ENCODE measurements around the gene NR1I3.

Gene NR1I3

GRCh38 chr1:161195171-161195570 lies 42.8 kb downstream of the NR1I3 start:
- DNase-seq (ENCODE audit: low spot score): no peak

DNA sequence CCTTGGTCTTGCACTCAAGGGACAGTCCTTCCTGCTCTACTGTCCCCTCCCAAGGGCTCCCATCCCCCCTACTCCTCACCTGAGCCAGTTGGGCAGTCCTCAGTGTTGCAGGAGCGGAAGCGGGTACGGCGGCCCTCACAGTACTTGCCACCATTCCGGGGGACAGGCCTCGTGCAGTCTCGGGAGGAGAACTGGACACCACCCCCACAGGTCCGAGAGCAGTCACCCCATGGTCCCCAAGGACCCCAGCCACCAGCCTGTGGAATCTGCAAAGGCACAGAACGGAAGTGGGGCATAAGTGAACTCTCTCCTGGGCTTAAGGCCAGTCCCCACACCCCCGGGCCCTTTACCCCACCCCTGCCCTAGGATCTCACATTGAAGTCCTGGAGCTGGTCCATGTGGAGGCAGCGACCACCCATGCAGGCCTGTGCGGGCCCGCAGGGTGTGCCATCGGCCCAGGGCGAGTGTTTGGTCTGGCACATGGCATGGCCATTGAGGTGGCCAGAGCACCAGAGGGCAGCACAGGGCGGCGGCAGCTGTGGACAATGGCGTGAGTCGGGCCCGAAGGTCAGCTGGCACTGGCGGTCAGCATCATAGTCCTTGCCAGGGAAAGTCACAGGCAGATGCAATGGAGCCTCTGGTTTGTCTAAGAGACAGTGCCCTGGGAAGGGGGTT lies 44.3 kb downstream of the NR1I3 start:
- no peak for DNase-seq (ENCODE audit: low spot score)

DNA sequence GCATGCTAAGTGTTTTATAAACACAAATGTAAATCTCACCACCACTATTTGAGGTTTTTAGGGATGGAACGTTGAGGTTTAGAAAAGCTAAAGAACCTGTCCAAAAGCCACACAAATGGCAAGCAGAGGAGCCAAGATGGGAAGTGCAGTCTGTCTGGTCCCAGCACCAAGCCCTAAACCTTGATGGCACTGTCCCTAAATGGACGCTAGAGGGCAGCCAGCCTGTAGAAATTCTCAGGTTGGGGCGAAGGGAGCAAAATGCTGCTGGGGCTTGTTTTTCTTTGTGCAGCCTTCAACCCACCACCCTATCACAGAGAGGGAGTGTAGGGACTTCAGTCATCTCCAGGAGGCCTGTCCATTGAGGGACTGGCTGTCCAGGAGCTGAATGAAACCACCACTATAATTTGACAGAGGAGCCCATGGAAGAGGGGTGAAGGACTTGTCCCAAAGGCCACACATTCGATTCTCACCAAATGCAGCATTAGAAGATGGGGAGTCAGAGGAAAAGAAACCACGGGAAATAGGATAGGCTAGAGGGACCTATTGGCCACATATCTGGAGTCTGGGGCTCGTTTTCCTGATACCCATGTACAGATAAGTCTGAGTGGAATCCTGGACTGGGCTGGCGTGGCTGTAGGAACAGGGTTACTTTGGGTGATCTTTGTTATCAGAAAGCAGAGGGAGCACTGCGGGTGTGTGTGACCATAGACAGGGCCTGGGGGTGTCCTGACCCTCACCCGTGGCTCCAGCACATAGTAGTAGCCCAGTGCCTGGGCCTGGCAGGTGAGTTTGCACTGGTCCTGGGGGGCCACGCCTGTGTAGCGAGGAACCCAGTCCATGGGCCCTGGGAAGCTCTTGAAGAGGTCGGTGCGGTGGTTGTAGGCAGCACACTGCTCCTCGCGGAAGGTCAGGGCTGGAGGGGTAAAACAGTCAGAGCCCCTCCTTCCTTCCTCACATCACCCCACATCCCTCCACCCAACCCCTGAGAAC lies 45.2 kb downstream of the NR1I3 start:
- DNase-seq (ENCODE audit: low spot score): peak; percentile 82

GRCh38 chr1:161191971-161192370 lies 46.0 kb downstream of the NR1I3 start:
- no peak for DNase-seq (ENCODE audit: low spot score)

GRCh38 chr1:161190962-161191521 lies 47.0 kb downstream of the NR1I3 start:
- no peak for DNase-seq (ENCODE audit: low spot score)

DNA sequence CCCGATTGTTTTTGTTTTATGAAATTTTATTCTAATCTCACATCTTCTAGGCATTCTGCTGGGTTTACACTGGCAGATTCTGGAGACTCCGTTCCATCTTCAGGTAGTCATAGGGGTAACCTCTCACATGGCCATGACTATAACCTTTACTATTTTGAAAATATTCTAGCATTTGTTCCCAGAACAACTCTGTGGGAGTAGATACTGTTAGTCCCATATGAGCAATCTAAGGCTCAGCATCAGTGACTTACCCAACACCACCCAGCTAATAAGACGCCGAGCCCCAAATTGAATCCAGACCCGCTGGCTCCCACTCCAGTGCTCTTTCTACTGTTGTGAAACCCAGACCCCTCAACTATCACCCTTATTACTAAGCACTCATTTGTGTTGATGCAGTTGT lies 49.0 kb downstream of the NR1I3 start:
- DNase-seq (ENCODE audit: low spot score): peak; percentile 69

DNA sequence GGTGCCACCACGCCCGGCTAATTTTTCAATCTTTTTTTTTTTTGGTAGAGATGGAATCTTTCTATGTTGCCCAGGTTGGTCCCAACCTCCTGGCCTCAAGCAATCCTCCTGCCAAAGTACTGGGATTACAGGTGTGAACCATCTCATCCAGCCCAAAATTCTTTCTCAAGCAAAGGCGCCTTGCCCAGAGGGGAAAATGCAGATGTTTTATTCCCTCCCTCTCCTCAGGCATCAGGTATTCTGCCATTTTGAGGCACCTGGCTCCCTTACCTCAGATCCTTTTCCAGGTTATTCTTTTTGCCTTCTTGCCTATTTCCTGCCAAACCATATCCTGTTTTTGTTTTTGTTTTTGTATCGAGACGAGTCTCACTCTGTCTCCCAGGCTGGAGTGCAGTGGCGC lies 49.6 kb downstream of the NR1I3 start:
- DNase-seq (ENCODE audit: low spot score): no peak

DNA sequence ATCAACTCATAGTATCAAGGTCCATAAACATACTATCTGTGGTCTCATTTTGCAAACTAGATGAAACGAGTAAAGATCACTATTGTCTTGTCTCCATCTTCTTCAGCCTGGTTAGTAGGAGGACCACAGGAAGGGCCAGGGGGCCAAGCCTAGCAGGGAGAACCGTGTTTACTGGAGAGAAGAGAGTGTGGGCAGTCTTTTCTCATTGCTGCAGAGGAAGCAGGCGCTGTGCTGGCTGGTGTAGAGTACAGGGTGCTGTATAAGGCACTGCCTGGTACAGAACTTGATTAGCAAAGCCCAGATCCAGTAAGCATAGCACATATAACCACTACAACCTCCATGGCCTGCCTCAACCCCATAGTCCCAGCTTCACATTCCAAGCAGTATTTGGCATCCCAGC lies 50.7 kb downstream of the NR1I3 start:
- no peak for DNase-seq (ENCODE audit: low spot score)

GRCh38 chr1:161185732-161186311 lies 52.2 kb downstream of the NR1I3 start:
- DNase-seq (ENCODE audit: low spot score): no peak

- peak; percentile 61 for DNase-seq (ENCODE audit: low spot score)
Measured at GRCh38 chr1:161185282-161185682, 52.7 kb downstream of the NR1I3 start.

GRCh38 chr1:161182214-161182613 lies 55.8 kb downstream of the NR1I3 start:
- DNase-seq (ENCODE audit: low spot score): peak; percentile 58

DNA sequence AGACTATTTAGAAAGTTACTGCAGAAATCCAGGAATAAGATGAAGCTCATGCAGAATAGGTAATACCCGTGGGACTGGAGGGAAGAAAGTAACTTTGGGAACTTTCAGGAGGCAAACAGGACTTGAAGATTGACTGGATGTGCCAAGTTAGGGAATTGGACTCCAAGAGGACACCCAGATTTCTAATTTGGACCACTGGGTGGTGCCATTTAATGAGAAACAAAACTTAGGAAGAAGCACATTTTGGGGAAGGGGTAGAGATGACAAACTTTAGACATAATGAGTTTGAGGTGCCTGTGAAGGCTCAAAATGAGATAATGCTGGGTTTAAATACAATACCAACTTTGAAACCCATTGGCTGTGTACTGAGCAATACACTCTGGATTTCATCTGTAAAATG lies 57.4 kb downstream of the NR1I3 start:
- no peak for DNase-seq (ENCODE audit: low spot score)

DNA sequence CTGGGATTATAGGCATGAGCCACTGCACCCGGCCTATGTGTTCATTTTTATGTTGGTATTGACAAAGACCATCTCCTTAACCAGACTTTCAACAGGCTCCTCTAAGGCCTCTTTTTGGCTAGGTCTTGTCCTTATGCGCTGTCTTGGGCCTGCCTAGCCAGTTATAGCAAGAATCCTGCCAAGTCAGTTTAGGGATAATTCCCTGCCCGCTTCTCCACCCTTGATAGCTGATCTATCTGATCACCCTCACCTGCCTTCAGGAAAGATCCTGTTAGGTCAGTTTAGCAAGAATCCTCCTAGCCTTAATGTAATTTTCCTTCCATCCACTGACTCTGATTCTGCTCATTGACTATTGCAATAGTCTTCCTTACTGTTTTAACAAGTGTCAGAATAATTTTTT lies 58.3 kb downstream of the NR1I3 start:
- DNase-seq (ENCODE audit: low spot score): no peak

All from AG20443 (cell line).